Panc1 (cell line): Measurements from ENCODE around the gene PRPF19. TPM values are rescaled to one million over a fixed set of nuclear protein-coding genes. Genes with fewer than 3 reads are reported as not detected.

ENCODE experiments used
- ATAC-seq: fragments of 200-7000 bp; cut with Tn5 transposase; 2 replicates; pipeline ENCODE4 v1.9.1; 2020; ENCODE audit warnings: mild to moderate bottlenecking, moderate library complexity
- BruUV-seq: library from RNA; stranded (reverse); fragments of 400-500 nt; replicated peaks from 2 replicates; lab custom pipeline; 2021; lab: Mats Ljungman, UMichigan
- CTCF ChIA-PET: fragments of 300-600 bp; sonication (Branson Sonifier 250); formaldehyde crosslinking; loops from one replicate; lab custom pipeline; 2022; ENCODE audit warnings: antibody characterized with exemption; lab: Charles Lee
- POLR2A ChIA-PET: fragments of 300-600 bp; sonication (Branson Sonifier 250); formaldehyde crosslinking; loops from one replicate; lab custom pipeline; 2022; ENCODE audit warnings: antibody characterized with exemption; lab: Charles Lee
- DNase-seq: peaks from one replicate; pipeline ENCODE4 v3.0.0-alpha.2; 2010; ENCODE audit warnings: low read depth, low spot score
- H3K27ac ChIP-seq: 2 replicates; pipeline ENCODE4 v1.5.1; 2011; ENCODE audit warnings: mild to moderate bottlenecking, low read length, inconsistent platforms
- H3K27me3 ChIP-seq: fragments of 200-500 bp; sonication (Bioruptor generic); 2 replicates; pipeline ENCODE4 v1.6.0; 2014; ENCODE audit warnings: low read length, inconsistent platforms; ENCODE audit not compliant: control insufficient read depth, insufficient read depth
- H3K36me3 ChIP-seq: fragments of 200-500 bp; sonication (Bioruptor generic); 2 replicates; pipeline ENCODE4 v1.5.1; 2014; ENCODE audit warnings: inconsistent platforms, mild to moderate bottlenecking, low read length, moderate library complexity; ENCODE audit not compliant: control insufficient read depth, insufficient read depth
- H3K4me1 ChIP-seq: 2 replicates; pipeline ENCODE4 v1.5.1; 2011; ENCODE audit warnings: inconsistent platforms, mild to moderate bottlenecking, low read length, moderate library complexity; ENCODE audit not compliant: control insufficient read depth, insufficient read depth
- H3K4me3 ChIP-seq, 2 experiments: 2 replicates each; pipeline ENCODE4 v1.5.1; 2011 to 2012; ENCODE audit warnings: low read depth in 2 of 2, low read length in 2 of 2, mild to moderate bottlenecking in 2 of 2, inconsistent platforms in 1 of 2, moderate library complexity in 1 of 2
- H3K9me3 ChIP-seq: fragments of 200-500 bp; sonication (Bioruptor generic); 2 replicates; pipeline ENCODE4 v1.5.1; 2014; ENCODE audit warnings: low read depth, mild to moderate bottlenecking, inconsistent platforms, low read length, moderate library complexity; ENCODE audit not compliant: control insufficient read depth, insufficient read depth
- POLR2AphosphoS5 ChIP-seq: IDR thresholded peaks from 2 replicates; pipeline ENCODE4 v1.6.1; 2012; ENCODE audit warnings: mild to moderate bottlenecking, low read depth, low read length, moderate library complexity
- SIN3A ChIP-seq: IDR thresholded peaks from 2 replicates; pipeline ENCODE4 v1.6.1; 2012; ENCODE audit warnings: low read depth, mild to moderate bottlenecking, low read length, moderate library complexity, borderline replicate concordance; ENCODE audit not compliant: insufficient read depth
- TCF7L2 ChIP-seq: IDR thresholded peaks from 2 replicates; pipeline ENCODE4 v1.6.1; 2011; ENCODE audit warnings: mild to moderate bottlenecking, low read depth, low read length, inconsistent platforms
- in situ Hi-C: cut with HindIII; loops from 2 replicates; pipeline ENCODE4 v1.10.0; 2016; ENCODE audit warnings: low sequenced_read_pairs, low pct_unique_long_range_greater_than_20kb
- intact Hi-C: fragments of 100-400 bp; cut with micrococcal nuclease; formaldehyde crosslinking; loops from one replicate; pipeline ENCODE4 v1.10.0; 2022; ENCODE audit not compliant: unreplicated experiment
- total RNA-seq: library from RNA; stranded (reverse); gene quantifications from one replicate; pipeline ENCODE4 v1.2.1, GENCODE V29; 2021; ENCODE audit not compliant: unreplicated experiment
- TF ChIP-seq, protein P1 (sequence below), 2 experiments: IDR thresholded peaks; 2 replicates each; pipeline ENCODE4 v1.6.1; 2011 to 2012; ENCODE audit warnings: low read depth in 2 of 2, control low read depth in 1 of 2, low read length in 1 of 2, mild to moderate bottlenecking in 1 of 2, moderate library complexity in 1 of 2; ENCODE audit not compliant: insufficient read depth in 1 of 2
- TF ChIP-seq, protein P2 (sequence below): fragments of 450-650 bp; IDR thresholded peaks from 2 replicates; pipeline ENCODE4 v1.5.1; 2017; ENCODE audit warnings: mild to moderate bottlenecking

PRPF19 gene
- total RNA-seq, 1 experiment from 2014 or later = 149 TPM

DNA sequence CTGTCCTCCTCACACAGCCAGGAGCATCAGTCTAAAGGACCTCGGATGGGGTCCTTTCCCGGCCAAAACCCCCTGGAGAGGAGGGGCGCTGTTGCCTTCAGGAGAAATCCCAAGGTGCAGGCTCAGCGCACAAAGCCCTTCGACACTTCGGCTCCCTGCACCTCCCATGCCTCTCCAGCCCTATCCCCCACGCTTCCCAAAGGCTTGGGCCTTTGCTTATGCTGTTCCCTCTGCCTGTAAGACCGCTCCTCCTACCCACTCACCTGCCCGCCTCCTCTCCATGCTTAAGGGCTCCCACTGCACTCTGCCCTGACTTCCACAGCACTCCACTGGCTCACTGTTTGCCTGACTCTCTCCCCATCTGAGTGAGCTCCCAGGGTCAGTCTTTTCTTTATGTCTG, 32.1 kb upstream of the PRPF19 start:
- ChIA-PET POLR2A (no interaction called here), CTCF (interaction anchor here (0.6 to 0.7 kb wide), 2 partner anchors 22 to 220 kb away, joined by 6 to 11 read pairs; no protein-coding TSS in a partner anchor)
- ATAC-seq (no peak), DNase-seq (no peak)
- TF ChIP-seq, protein P1, sequence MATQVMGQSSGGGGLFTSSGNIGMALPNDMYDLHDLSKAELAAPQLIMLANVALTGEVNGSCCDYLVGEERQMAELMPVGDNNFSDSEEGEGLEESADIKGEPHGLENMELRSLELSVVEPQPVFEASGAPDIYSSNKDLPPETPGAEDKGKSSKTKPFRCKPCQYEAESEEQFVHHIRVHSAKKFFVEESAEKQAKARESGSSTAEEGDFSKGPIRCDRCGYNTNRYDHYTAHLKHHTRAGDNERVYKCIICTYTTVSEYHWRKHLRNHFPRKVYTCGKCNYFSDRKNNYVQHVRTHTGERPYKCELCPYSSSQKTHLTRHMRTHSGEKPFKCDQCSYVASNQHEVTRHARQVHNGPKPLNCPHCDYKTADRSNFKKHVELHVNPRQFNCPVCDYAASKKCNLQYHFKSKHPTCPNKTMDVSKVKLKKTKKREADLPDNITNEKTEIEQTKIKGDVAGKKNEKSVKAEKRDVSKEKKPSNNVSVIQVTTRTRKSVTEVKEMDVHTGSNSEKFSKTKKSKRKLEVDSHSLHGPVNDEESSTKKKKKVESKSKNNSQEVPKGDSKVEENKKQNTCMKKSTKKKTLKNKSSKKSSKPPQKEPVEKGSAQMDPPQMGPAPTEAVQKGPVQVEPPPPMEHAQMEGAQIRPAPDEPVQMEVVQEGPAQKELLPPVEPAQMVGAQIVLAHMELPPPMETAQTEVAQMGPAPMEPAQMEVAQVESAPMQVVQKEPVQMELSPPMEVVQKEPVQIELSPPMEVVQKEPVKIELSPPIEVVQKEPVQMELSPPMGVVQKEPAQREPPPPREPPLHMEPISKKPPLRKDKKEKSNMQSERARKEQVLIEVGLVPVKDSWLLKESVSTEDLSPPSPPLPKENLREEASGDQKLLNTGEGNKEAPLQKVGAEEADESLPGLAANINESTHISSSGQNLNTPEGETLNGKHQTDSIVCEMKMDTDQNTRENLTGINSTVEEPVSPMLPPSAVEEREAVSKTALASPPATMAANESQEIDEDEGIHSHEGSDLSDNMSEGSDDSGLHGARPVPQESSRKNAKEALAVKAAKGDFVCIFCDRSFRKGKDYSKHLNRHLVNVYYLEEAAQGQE (IDR thresholded peaks at IDR 0.05; ENCODE audit: insufficient read depth in 1 of 2, low read depth in 2 of 2, low read length in 1 of 2) = no peak
- TF ChIP-seq, protein P2, sequence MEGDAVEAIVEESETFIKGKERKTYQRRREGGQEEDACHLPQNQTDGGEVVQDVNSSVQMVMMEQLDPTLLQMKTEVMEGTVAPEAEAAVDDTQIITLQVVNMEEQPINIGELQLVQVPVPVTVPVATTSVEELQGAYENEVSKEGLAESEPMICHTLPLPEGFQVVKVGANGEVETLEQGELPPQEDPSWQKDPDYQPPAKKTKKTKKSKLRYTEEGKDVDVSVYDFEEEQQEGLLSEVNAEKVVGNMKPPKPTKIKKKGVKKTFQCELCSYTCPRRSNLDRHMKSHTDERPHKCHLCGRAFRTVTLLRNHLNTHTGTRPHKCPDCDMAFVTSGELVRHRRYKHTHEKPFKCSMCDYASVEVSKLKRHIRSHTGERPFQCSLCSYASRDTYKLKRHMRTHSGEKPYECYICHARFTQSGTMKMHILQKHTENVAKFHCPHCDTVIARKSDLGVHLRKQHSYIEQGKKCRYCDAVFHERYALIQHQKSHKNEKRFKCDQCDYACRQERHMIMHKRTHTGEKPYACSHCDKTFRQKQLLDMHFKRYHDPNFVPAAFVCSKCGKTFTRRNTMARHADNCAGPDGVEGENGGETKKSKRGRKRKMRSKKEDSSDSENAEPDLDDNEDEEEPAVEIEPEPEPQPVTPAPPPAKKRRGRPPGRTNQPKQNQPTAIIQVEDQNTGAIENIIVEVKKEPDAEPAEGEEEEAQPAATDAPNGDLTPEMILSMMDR = no peak
- TF ChIP-seq SIN3A (no peak), POLR2AphosphoS5 (no peak), TCF7L2 (no peak)
- intact Hi-C loops (no loop called here), in situ Hi-C loops (no loop called here)
- Histone ChIP-seq H3K27me3 (no peaks in the 10 kb centered on the region), H3K4me3 (no peak overlapping the region), H3K4me1 (no peaks in the 10 kb centered on the region), H3K36me3 (no peaks in the 10 kb centered on the region), H3K9me3 (no peaks in the 10 kb centered on the region), H3K27ac (no peak overlapping the region)
- no TSS peak for BruUV-seq

DNA sequence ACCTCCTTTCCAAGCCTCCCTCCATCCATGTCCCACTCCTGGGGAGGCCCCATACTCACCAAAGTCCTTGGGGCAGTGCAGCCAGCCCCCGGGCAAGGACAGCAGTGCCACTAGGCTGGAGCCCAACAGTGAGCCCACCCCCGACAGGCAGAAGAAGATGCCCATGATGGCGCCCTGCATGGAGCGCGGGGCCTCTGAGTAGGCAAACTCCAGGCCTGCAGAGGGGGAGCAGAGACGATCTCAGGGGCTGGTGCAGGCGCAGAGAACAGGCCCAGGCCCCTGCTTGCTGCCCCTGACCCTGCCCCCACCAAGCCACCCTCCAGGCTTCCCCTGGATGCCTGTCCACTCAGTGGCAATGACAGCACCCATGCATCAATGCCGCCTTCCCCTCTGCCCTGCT, 31.4 kb upstream of the PRPF19 start:
- Histone ChIP-seq H3K36me3 (no peaks in the 10 kb centered on the region), H3K27ac (no peak overlapping the region), H3K27me3 (no peaks in the 10 kb centered on the region), H3K4me3 (no peak overlapping the region), H3K9me3 (no peaks in the 10 kb centered on the region), H3K4me1 (no peaks in the 10 kb centered on the region)
- ATAC-seq (no peak), DNase-seq (no peak)
- TF ChIP-seq, protein P1 (IDR thresholded peaks at IDR 0.05; ENCODE audit: insufficient read depth in 1 of 2, low read depth in 2 of 2, low read length in 1 of 2) = no peak
- TF ChIP-seq POLR2AphosphoS5 (no peak), TCF7L2 (no peak), SIN3A (no peak)
- TF ChIP-seq, protein P2 = no peak
- no TSS peak for BruUV-seq
- CTCF ChIA-PET = no interaction called here
- intact Hi-C loops = no loop called here
- POLR2A ChIA-PET = no interaction called here
- in situ Hi-C loops = no loop called here
